OCI-LY3 (cell line): ENCODE data around the gene NRXN3.

Experiments used
- CTCF ChIP-seq: fragments of 200-600, 300-600 bp; sonication (generic); IDR thresholded peaks from 2 replicates; pipeline ENCODE4 v1.5.1; 2014; ENCODE audit warnings: antibody characterized with exemption, low read length, low read depth
- EZH2phosphoT487 ChIP-seq: fragments of 200-600 bp; shearing (Covaris generic); IDR thresholded peaks from 2 replicates; pipeline ENCODE4 v1.6.1; 2018; ENCODE audit warnings: antibody characterized with exemption, mixed run types, low read depth

- TF ChIP-seq CTCF (no peak), EZH2phosphoT487 (no peak)
These were observed 513.8 kb downstream of the NRXN3 start for GRCh38 chr14:78683981-78684380.
